NCI-H2171 treated with DMSO at 0.1 percent for 48 hours (cell line): Measurements from ENCODE around the gene BACE1.
"Not testable (repeated sequence)": the region's sequence is repeated elsewhere in the genome, so short reads cannot be mapped to it uniquely, and the experiment has no call there.

ENCODE experiments used
- DNase-seq: peaks from one replicate; lab custom pipeline; 2025; lab: John Stamatoyannopoulos, UW

The BACE1 gene

GRCh38 chr11:117273550-117274289 lies 42.3 kb downstream of the BACE1 start:
- DNase-seq, result peak; percentile 5

- not testable (repeated sequence) for DNase-seq
These were observed 43.9 kb downstream of the BACE1 start for GRCh38 chr11:117272175-117272574.

GRCh38 chr11:117271208-117271607 lies 44.8 kb downstream of the BACE1 start:
- DNase-seq, result no peak

- no peak for DNase-seq
These were observed 46.2 kb downstream of the BACE1 start for GRCh38 chr11:117269856-117270255.

- DNase-seq, result no peak
These were observed 50.3 kb downstream of the BACE1 start for GRCh38 chr11:117265745-117266144.

- not testable (repeated sequence) for DNase-seq
These were observed 51.3 kb downstream of the BACE1 start for GRCh38 chr11:117264624-117265323.

- no peak for DNase-seq
These were observed 56.6 kb downstream of the BACE1 start for GRCh38 chr11:117259417-117259816.

- DNase-seq, result no peak
These were observed 57.5 kb downstream of the BACE1 start for GRCh38 chr11:117258576-117258975.

- no peak for DNase-seq
These were observed 59.5 kb downstream of the BACE1 start for GRCh38 chr11:117256573-117256972.

- peak; percentile 6 for DNase-seq
These were observed 60.1 kb downstream of the BACE1 start for GRCh38 chr11:117255966-117256365.

GRCh38 chr11:117251506-117251905 lies 64.5 kb downstream of the BACE1 start:
- DNase-seq, result no peak

- no peak for DNase-seq
These were observed 66.5 kb downstream of the BACE1 start for GRCh38 chr11:117249571-117249970.

GRCh38 chr11:117248341-117248740 lies 67.7 kb downstream of the BACE1 start:
- DNase-seq, result no peak

- no peak for DNase-seq
These were observed 76.8 kb downstream of the BACE1 start for GRCh38 chr11:117239295-117239694.

- no peak for DNase-seq
These were observed 77.8 kb downstream of the BACE1 start for GRCh38 chr11:117238221-117238620.
